Measurements from ENCODE around the gene DHX35. TPM values are rescaled to one million over a fixed set of nuclear protein-coding genes. Genes with fewer than 3 reads are reported as not detected.

The DHX35 gene
- total RNA-seq, 1 donor from 2014 or later: 9.5 TPM

GRCh38 chr20:38982291-38982690 is 20.1 kb downstream of the DHX35 start:
- ChIA-PET CTCF (no interaction called here), POLR2A (no interaction called here)
- Mint-ChIP-seq H3K27me3 (no peaks in the 10 kb centered on the region), H3K9me3 (no peaks in the 10 kb centered on the region), H3K4me1 (peaks cover 9% of the 10 kb centered on the region), H3K4me3 (no peak overlapping the region), H3K36me3 (ENCODE audit: low read depth) (peaks cover 21% of the 10 kb centered on the region), H3K27ac (no peak overlapping the region)
- TF ChIP-seq CTCF (IDR thresholded peaks at IDR 0.05): no peak
- DNase-seq: no peak
- no peak for ATAC-seq (ENCODE audit: low read depth)
- intact Hi-C loops (cut with micrococcal nuclease): no loop called here

- Mint-ChIP-seq H3K9me3 (no peaks in the 10 kb centered on the region), H3K4me1 (peaks cover 17% of the 10 kb centered on the region), H3K36me3 (ENCODE audit: low read depth) (peaks cover 38% of the 10 kb centered on the region), H3K4me3 (no peak overlapping the region), H3K27me3 (no peaks in the 10 kb centered on the region), H3K27ac (no peak overlapping the region)
- DNase-seq (no peak), ATAC-seq (ENCODE audit: low read depth) (no peak)
- CTCF ChIA-PET: no interaction called here
- POLR2A ChIA-PET: no interaction called here
- intact Hi-C loops (cut with micrococcal nuclease): no loop called here
- no peak for TF ChIP-seq CTCF (IDR thresholded peaks at IDR 0.05)
These were observed 22.9 kb downstream of the DHX35 start for GRCh38 chr20:38985060-38985459.

GRCh38 chr20:38985603-38986170 is 23.5 kb downstream of the DHX35 start:
- H3K4me1 Mint-ChIP-seq: peaks cover 17% of the 10 kb centered on the region
- CTCF ChIA-PET: interaction anchor here (0.6 kb wide), 1 partner anchor 12 kb away, joined by 7 read pairs; no protein-coding TSS in a partner anchor
- no peaks in the 10 kb centered on the region for H3K9me3 Mint-ChIP-seq
- peaks cover 39% of the 10 kb centered on the region for H3K36me3 Mint-ChIP-seq (ENCODE audit: low read depth)
- intact Hi-C loops (cut with micrococcal nuclease): loop anchor here (2.0 kb wide), 2 partner anchors 23 to 59 kb away; partner anchors contain the start of genes DHX35 and FAM83D
- no peak for DNase-seq
- no peak overlapping the region for H3K4me3 Mint-ChIP-seq
- no peaks in the 10 kb centered on the region for H3K27me3 Mint-ChIP-seq
- TF ChIP-seq CTCF (IDR thresholded peaks at IDR 0.05): no peak
- POLR2A ChIA-PET: no interaction called here
- no peak overlapping the region for H3K27ac Mint-ChIP-seq
- ATAC-seq (ENCODE audit: low read depth): no peak

GRCh38 chr20:38986663-38987062 is 24.5 kb downstream of the DHX35 start:
- H3K4me1 Mint-ChIP-seq: peaks cover 17% of the 10 kb centered on the region
- intact Hi-C loops (cut with micrococcal nuclease): loop anchor here (2.0 kb wide), 2 partner anchors 24 to 60 kb away; partner anchors contain the start of genes DHX35 and FAM83D
- no peaks in the 10 kb centered on the region for H3K27me3 Mint-ChIP-seq
- H3K27ac Mint-ChIP-seq: peak overlapping the region; percentile 53
- DNase-seq: no peak
- H3K9me3 Mint-ChIP-seq: no peaks in the 10 kb centered on the region
- H3K4me3 Mint-ChIP-seq: no peak overlapping the region
- peaks cover 34% of the 10 kb centered on the region for H3K36me3 Mint-ChIP-seq (ENCODE audit: low read depth)
- ATAC-seq (ENCODE audit: low read depth): no peak
- ChIA-PET POLR2A (no interaction called here), CTCF (no interaction called here)
- no peak for TF ChIP-seq CTCF (IDR thresholded peaks at IDR 0.05)

- no peak for DNase-seq
- no peaks in the 10 kb centered on the region for H3K27me3 Mint-ChIP-seq
- no peak for TF ChIP-seq CTCF (IDR thresholded peaks at IDR 0.05)
- H3K4me1 Mint-ChIP-seq: peaks cover 17% of the 10 kb centered on the region
- peaks cover 34% of the 10 kb centered on the region for H3K36me3 Mint-ChIP-seq (ENCODE audit: low read depth)
- ChIA-PET POLR2A (interaction anchor here (0.7 to 1.3 kb wide), 3 partner anchors 25 to 113 kb away, joined by 3 to 14 read pairs (median 3); partner anchors contain the start of gene DHX35), CTCF (interaction anchor here (1.1 kb wide), 1 partner anchor 63 kb away, joined by 3 read pairs; no protein-coding TSS in a partner anchor)
- H3K4me3 Mint-ChIP-seq: peak overlapping the region; percentile 50
- peak overlapping the region; percentile 80 for H3K27ac Mint-ChIP-seq
- ATAC-seq (ENCODE audit: low read depth): peak; percentile 91
- intact Hi-C loops (cut with micrococcal nuclease): loop anchor here (2.0 kb wide), 3 partner anchors 25 to 341 kb away; partner anchors contain the start of genes DHX35 and FAM83D
- H3K9me3 Mint-ChIP-seq: no peaks in the 10 kb centered on the region
These were observed 25.6 kb downstream of the DHX35 start for GRCh38 chr20:38987777-38988176.
